Epithelial cell of proximal tubule (primary cell): Measurements from ENCODE around the gene ACAP3. TPM values are rescaled to one million over a fixed set of nuclear protein-coding genes. Genes with fewer than 3 reads are reported as not detected.

Source experiments
- DNase-seq: peaks from one replicate; pipeline ENCODE4 v3.0.0-alpha.2; 2011; ENCODE audit warnings: low read depth
- H3K4me3 ChIP-seq: 2 replicates; pipeline ENCODE4 v1.5.1; 2011; ENCODE audit warnings: low read depth, mild to moderate bottlenecking, low read length
- total RNA-seq: library from RNA; depleted of rRNA; stranded (reverse); fragments of >200 nt; gene quantifications from 2 replicates; pipeline ENCODE4 v1.2.3, GENCODE V29; 2015
- TF ChIP-seq, protein P1 (sequence below): conservative IDR thresholded peaks from 2 replicates; pipeline ENCODE4 v1.5.1; 2012; ENCODE audit warnings: low read depth, mild to moderate bottlenecking, low read length

ACAP3 gene
- total RNA-seq, 1 donor from 2014 or later, result 29.1 TPM

DNA sequence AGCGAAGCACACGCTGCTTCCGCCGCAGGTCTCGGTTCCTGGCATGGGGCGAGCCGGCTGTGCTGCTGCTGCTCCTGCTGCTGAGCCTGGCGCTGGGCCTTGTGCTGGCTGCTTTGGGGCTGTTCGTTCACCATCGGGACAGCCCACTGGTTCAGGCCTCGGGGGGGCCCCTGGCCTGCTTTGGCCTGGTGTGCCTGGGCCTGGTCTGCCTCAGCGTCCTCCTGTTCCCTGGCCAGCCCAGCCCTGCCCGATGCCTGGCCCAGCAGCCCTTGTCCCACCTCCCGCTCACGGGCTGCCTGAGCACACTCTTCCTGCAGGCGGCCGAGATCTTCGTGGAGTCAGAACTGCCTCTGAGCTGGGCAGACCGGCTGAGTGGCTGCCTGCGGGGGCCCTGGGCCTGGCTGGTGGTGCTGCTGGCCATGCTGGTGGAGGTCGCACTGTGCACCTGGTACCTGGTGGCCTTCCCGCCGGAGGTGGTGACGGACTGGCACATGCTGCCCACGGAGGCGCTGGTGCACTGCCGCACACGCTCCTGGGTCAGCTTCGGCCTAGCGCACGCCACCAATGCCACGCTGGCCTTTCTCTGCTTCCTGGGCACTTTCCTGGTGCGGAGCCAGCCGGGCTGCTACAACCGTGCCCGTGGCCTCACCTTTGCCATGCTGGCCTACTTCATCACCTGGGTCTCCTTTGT is 26.0 kb upstream of the ACAP3 start:
- TF ChIP-seq, protein P1, sequence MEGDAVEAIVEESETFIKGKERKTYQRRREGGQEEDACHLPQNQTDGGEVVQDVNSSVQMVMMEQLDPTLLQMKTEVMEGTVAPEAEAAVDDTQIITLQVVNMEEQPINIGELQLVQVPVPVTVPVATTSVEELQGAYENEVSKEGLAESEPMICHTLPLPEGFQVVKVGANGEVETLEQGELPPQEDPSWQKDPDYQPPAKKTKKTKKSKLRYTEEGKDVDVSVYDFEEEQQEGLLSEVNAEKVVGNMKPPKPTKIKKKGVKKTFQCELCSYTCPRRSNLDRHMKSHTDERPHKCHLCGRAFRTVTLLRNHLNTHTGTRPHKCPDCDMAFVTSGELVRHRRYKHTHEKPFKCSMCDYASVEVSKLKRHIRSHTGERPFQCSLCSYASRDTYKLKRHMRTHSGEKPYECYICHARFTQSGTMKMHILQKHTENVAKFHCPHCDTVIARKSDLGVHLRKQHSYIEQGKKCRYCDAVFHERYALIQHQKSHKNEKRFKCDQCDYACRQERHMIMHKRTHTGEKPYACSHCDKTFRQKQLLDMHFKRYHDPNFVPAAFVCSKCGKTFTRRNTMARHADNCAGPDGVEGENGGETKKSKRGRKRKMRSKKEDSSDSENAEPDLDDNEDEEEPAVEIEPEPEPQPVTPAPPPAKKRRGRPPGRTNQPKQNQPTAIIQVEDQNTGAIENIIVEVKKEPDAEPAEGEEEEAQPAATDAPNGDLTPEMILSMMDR, result no peak
- H3K4me3 ChIP-seq, result no peak overlapping the region
- DNase-seq, result no peak

DNA sequence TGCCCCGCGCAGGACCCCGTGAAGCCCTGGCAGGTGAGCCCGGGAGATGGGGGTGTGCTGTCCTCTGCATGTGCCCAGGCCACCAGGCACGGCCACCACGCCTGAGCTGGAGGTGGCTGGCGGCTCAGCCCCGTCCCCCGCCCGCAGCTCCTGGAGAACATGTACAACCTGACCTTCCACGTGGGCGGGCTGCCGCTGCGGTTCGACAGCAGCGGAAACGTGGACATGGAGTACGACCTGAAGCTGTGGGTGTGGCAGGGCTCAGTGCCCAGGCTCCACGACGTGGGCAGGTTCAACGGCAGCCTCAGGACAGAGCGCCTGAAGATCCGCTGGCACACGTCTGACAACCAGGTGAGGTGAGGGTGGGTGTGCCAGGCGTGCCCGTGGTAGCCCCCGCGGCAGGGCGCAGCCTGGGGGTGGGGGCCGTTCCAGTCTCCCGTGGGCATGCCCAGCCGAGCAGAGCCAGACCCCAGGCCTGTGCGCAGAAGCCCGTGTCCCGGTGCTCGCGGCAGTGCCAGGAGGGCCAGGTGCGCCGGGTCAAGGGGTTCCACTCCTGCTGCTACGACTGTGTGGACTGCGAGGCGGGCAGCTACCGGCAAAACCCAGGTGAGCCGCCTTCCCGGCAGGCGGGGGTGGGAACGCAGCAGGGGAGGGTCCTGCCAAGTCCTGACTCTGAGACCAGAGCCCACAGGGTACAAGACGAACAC is 25.2 kb upstream of the ACAP3 start:
- TF ChIP-seq, protein P1, result no peak
- DNase-seq, result no peak
- no peak overlapping the region for H3K4me3 ChIP-seq

GRCh38 chr1:1332031-1332755 is 24.5 kb upstream of the ACAP3 start:
- H3K4me3 ChIP-seq, result no peak overlapping the region
- no peak for DNase-seq
- TF ChIP-seq, protein P1, result no peak

DNA sequence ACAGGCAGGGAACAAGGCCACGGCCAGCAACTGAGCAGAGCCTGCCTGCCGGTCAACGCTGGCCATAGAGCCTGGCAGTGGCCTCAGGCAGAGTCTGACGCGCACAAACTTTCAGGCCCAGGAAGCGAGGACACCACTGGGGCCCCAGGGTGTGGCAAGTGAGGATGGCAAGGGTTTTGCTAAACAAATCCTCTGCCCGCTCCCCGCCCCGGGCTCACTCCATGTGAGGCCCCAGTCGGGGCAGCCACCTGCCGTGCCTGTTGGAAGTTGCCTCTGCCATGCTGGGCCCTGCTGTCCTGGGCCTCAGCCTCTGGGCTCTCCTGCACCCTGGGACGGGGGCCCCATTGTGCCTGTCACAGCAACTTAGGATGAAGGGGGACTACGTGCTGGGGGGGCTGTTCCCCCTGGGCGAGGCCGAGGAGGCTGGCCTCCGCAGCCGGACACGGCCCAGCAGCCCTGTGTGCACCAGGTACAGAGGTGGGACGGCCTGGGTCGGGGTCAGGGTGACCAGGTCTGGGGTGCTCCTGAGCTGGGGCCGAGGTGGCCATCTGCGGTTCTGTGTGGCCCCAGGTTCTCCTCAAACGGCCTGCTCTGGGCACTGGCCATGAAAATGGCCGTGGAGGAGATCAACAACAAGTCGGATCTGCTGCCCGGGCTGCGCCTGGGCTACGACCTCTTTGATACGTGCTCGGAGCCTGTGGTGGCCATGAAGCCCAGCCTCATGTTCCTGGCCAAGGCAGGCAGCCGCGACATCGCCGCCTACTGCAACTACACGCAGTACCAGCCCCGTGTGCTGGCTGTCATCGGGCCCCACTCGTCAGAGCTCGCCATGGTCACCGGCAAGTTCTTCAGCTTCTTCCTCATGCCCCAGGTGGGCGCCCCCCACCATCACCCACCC is 23.6 kb upstream of the ACAP3 start, which contains the start of gene TAS1R3:
TAS1R3 (plus strand) TSS at position 213 of the 898 bp plus-strand sequence; CDS start at position 279, 66 bp downstream.
- H3K4me3 ChIP-seq, result no peak within 1 kb of the TSS
- TF ChIP-seq, protein P1, result no peak
- no peak for DNase-seq

DNA sequence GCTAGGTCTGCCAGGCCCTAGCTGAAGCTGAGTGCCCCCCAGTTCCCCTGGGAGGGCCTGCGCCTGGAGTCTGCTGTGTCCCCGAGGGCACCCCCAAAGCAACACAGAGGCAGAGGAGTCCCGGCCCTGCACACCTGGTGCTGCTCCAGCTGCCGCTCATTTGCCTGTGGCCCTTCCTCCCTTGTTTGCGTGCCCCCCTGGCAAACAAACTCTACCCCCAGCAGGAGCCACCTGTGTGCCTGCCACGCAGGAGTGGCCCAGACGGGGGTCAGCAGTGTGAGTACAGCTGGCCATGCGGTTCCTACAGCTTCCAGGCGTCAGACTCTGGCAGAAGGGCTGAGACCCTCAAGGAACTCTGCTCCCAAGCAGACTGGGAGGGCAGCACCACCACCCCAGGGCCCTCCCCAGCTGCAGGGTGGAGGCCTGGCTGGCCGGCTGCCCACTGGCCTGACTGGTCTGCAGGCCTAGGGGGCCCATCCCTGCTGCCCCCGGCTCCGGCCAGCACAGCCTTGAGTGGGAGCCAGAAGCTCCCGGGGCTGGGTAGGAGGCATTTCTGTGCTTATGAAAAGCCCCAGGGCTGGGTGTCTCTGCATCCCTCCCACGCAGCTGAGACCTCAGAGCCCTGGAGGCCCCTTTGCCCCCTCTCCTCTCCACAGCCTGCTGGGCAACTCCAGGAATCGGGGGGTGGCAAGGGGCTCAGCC is 22.8 kb upstream of the ACAP3 start:
- H3K4me3 ChIP-seq, result no peak overlapping the region
- no peak for DNase-seq
- TF ChIP-seq, protein P1, result no peak
